Urinary bladder (tissue), 4 donors: ENCODE data around the gene PPP1R12C. TPM values are rescaled to one million over a fixed set of nuclear protein-coding genes. Genes with fewer than 3 reads are reported as not detected.
"Not testable (repeated sequence)": the region's sequence is repeated elsewhere in the genome, so short reads cannot be mapped to it uniquely, and the experiment has no call there.

ENCODE experiments used
- DNase-seq: peaks from one replicate; pipeline ENCODE4 v3.0.0-alpha.2; 2015; ENCODE audit errors: extremely low spot score
- H3K27ac ChIP-seq: one replicate; pipeline ENCODE4 v1.5.1; 2013; ENCODE audit warnings: low read depth, mild to moderate bottlenecking, moderate library complexity
- H3K36me3 ChIP-seq: one replicate; pipeline ENCODE4 v1.6.1; 2013; ENCODE audit warnings: mild to moderate bottlenecking, moderate library complexity; ENCODE audit not compliant: insufficient read depth
- H3K4me1 ChIP-seq: one replicate; pipeline ENCODE4 v1.6.1; 2013; ENCODE audit warnings: mild to moderate bottlenecking, moderate library complexity; ENCODE audit not compliant: insufficient read depth
- H3K4me3 ChIP-seq: one replicate; pipeline ENCODE4 v1.5.1; 2013; ENCODE audit warnings: low read depth, low read length
- WGBS: extraction: QIAGEN DNeasy Blood & Tissue Kit; methylation state at CpG from one replicate; pipeline ENCODE4 v1.1.7; 2013; 5-methylcytosine and 5-hydroxymethylcytosine counted together
- polyA plus RNA-seq: library from polyadenylated mRNA; stranded (reverse); fragments of 200-250 nt; gene quantifications from one replicate; pipeline ENCODE4 v1.2.3, GENCODE V29; 2013
- total RNA-seq: library from RNA; depleted of rRNA; stranded (reverse); fragments of >200 nt; gene quantifications from one replicate; pipeline ENCODE4 v1.2.3, GENCODE V29; 2014
- donor health status: healthy with polysubstance abuse.
- donor health status: healthy.

Gene PPP1R12C
- total and polyA plus RNA-seq, 2 donors: 24.8 to 219 TPM

DNA sequence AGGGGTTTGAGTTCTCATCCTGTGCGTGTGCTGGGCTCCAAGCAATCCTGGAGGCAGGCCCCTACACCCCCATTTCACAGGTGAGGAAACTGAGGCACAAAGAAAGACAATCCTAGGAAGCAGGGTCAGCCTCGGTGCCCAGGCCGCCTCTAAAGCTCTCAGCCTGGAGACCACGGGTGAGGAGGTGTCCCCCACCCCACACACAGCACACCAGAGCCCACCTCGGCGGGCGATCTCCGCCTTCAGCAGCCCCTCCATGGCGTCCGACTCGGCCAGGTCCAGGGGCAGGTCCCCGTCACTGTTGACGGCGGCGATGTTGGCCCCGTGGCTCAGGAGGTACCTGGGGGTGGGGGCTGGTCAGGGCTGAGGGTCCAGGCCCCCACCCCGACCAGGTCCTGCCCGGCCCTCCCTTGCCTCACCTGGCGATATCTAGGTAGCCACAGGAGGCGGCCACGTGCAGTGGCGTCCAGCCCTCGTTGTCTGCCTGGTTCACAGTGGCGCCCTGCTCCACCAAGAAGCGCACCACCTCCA lies 5.1 kb downstream of the PPP1R12C start:
- WGBS: 93% methylated on average over 25 of the region's 25 CpGs
- no peaks in the 10 kb centered on the region for H3K4me1 ChIP-seq
- H3K36me3 ChIP-seq: no peaks in the 10 kb centered on the region
- no peak overlapping the region for H3K4me3 ChIP-seq
- DNase-seq: no peak
- H3K27ac ChIP-seq: peak overlapping the region; percentile 40

GRCh38 chr19:55111238-55111831 lies 6.1 kb downstream of the PPP1R12C start:
- no peak overlapping the region for H3K27ac ChIP-seq
- 78% methylated on average over 21 of the region's 21 CpGs for WGBS
- no peaks in the 10 kb centered on the region for H3K36me3 ChIP-seq
- DNase-seq: no peak
- no peak overlapping the region for H3K4me3 ChIP-seq
- no peaks in the 10 kb centered on the region for H3K4me1 ChIP-seq

GRCh38 chr19:55109527-55110291 lies 7.7 kb downstream of the PPP1R12C start:
- Histone ChIP-seq H3K4me3 (no peak overlapping the region), H3K27ac (no peak overlapping the region), H3K4me1 (no peaks in the 10 kb centered on the region), H3K36me3 (no peaks in the 10 kb centered on the region)
- DNase-seq: no peak
- 83% methylated on average over 20 of the region's 20 CpGs for WGBS

DNA sequence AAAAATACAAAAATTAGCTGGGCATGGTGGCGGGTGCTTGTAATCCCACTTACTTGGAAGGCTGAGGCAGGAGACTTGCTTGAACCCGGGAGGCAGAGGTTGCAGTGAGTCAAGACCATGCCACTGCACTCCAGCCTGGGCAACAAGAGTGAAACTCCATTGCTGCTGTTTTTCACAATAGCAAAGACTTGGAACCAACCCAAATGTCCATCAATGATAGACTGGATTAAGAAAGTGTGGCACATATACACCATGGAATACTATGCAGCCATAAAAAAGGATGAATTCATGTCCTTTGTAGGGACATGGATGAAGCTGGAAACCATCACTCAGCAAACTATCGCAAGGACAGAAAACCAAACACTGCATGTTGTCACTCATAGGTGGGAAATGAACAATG lies 10.2 kb downstream of the PPP1R12C start:
- not testable (repeated sequence) for H3K4me3 ChIP-seq, H3K4me1 ChIP-seq, H3K36me3 ChIP-seq, DNase-seq, H3K27ac ChIP-seq
- WGBS: 99% methylated on average over 3 of the region's 3 CpGs

- H3K4me1 ChIP-seq: no peaks in the 10 kb centered on the region
- DNase-seq: no peak
- H3K36me3 ChIP-seq: peaks cover 2% of the 10 kb centered on the region
- WGBS: 91% methylated on average over 6 of the region's 6 CpGs
- no peak overlapping the region for H3K27ac ChIP-seq
- no peak overlapping the region for H3K4me3 ChIP-seq
These were observed 10.8 kb downstream of the PPP1R12C start for GRCh38 chr19:55106591-55106990.

DNA sequence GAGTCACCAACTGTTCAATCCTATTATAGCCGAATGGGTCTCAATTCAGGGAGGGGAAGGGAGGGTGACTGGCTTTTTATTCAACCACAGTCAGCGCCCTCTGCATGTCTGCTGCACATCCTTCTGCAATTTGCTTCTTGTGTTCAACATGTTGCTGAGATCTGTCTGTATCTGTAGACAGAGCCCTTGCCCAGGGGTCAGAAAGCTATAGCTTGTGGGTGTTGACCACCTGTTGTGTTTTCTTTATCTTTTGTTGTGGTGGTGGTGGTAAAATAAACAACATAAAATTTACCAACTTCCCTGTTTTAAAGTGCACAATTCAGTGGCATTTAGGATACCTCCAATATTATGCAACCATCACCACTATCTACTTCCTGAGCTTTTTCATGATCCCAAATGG lies 12.2 kb downstream of the PPP1R12C start:
- no peak for DNase-seq
- Histone ChIP-seq H3K4me3 (no peak overlapping the region), H3K36me3 (peaks cover 2% of the 10 kb centered on the region), H3K4me1 (no peaks in the 10 kb centered on the region), H3K27ac (no peak overlapping the region)
- 85% methylated on average over 2 of the region's 2 CpGs for WGBS

GRCh38 chr19:55103190-55103589 lies 14.2 kb downstream of the PPP1R12C start:
- no peak overlapping the region for H3K4me3 ChIP-seq
- DNase-seq: no peak
- H3K27ac ChIP-seq: no peak overlapping the region
- 99% methylated on average over 9 of the region's 9 CpGs for WGBS
- H3K36me3 ChIP-seq: peaks cover 2% of the 10 kb centered on the region
- H3K4me1 ChIP-seq: no peaks in the 10 kb centered on the region

- Histone ChIP-seq H3K27ac (no peak overlapping the region), H3K36me3 (peaks cover 2% of the 10 kb centered on the region)
These were observed 16.2 kb downstream of the PPP1R12C start for GRCh38 chr19:55101261-55101660.

DNA sequence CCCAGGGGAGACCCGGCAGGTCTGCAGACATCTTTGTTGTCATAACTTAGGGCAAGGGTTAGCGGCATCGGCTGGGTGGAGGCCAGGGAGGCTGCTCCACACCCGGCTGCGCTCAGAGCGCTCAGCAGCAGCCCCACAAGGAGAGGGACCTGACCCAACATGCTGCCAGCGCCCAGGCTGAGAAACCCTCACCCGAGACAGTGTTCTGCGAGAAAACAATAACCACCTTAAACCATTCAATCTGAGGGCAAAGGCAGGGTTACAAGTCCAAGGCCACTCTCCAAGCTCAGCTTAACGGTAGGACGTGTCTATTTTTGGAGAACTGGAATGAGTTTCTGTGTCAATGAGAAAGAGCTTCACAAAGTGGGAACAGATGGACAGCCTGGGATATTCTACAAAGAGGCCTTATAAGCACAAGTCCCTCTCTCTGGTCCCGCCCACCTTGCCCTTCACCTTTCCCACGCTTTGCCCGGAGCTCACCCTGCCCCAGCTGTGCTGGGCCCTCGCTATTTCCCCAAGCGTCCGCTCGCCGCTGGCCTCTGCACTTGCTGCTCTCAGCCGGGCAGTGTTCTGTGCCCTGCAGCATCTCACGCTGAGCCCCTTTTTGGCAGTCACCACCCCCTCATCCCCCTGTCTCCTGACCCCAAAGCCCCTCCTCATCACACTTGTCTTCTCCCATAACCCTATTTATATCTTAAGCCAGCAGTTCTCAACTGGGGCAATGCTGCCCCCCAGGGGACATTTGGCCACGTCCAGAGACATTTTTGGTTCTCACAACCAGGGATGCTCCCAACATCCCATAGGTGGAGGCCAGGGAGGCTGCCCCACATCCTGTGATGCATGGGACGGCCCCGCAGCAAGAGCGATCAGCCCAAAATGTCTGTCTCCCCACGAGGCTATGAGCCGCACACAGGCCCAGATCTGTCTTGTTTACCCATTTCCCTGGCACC lies 17.6 kb downstream of the PPP1R12C start:
- Histone ChIP-seq H3K4me1 (no peaks in the 10 kb centered on the region), H3K36me3 (peaks cover 7% of the 10 kb centered on the region), H3K4me3 (no peak overlapping the region), H3K27ac (no peak overlapping the region)
- 78% methylated on average over 27 of the region's 27 CpGs for WGBS
- DNase-seq: no peak

More at GRCh38 chr19:55101261-55101660, 16.2 kb downstream of the PPP1R12C start:
- no peak overlapping the region for H3K4me3 ChIP-seq
- no peaks in the 10 kb centered on the region for H3K4me1 ChIP-seq
- DNase-seq: no peak
- WGBS: 93% methylated on average over 10 of the region's 10 CpGs

- H3K27ac ChIP-seq: no peak overlapping the region
- 88% methylated on average over 27 of the region's 27 CpGs for WGBS
- no peak for DNase-seq
- H3K4me3 ChIP-seq: no peak overlapping the region
- H3K36me3 ChIP-seq: peaks cover 11% of the 10 kb centered on the region
- no peaks in the 10 kb centered on the region for H3K4me1 ChIP-seq
These were observed 18.5 kb downstream of the PPP1R12C start for GRCh38 chr19:55098716-55099556.

- H3K4me3 ChIP-seq: no peak overlapping the region
- H3K36me3 ChIP-seq: peaks cover 8% of the 10 kb centered on the region
- H3K4me1 ChIP-seq: no peaks in the 10 kb centered on the region
- 90% methylated on average over 23 of the region's 23 CpGs for WGBS
- no peak for DNase-seq
- no peak overlapping the region for H3K27ac ChIP-seq
These were observed 19.3 kb downstream of the PPP1R12C start for GRCh38 chr19:55097864-55098715.

DNA sequence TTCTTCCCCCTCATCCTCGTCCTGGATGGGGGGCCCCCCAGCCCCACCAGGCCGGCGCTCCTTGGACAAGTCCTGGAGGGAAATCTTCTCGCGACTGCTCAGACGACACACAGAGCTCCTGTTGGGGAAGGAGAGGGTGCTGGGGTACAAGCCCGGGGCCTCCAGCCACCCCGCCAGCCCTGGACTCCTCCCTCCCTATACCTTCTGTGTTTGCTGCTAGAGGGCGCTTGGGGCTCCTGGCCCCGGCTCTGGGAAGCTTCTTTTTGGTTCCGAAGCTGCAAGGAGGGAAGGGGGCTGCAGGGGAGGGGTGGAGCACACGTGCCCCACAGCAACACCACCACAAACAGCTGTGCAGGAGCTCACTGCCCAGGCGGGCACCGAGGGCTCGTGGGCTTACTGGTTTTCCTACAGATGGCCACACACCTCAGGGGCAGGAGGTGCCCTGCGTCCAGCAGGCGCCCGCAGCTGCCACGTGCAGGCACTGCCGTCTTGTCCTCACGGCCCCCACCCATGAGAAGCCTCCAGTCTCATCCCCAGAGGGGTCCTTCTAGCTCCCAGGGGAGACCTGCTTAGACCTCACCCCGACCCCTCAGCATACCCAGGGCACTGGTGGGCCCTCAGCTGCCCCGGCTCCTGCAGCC lies 21.3 kb downstream of the PPP1R12C start:
- Histone ChIP-seq H3K36me3 (peaks cover 8% of the 10 kb centered on the region), H3K4me1 (no peaks in the 10 kb centered on the region)
- 76% methylated on average over 23 of the region's 23 CpGs for WGBS

More for the DNA sequence above, 21.3 kb downstream of the PPP1R12C start:
- Histone ChIP-seq H3K4me3 (no peak overlapping the region), H3K27ac (no peak overlapping the region)
- no peak for DNase-seq
